ENCODE results near the gene RIPK4.

Gene RIPK4

DNA sequence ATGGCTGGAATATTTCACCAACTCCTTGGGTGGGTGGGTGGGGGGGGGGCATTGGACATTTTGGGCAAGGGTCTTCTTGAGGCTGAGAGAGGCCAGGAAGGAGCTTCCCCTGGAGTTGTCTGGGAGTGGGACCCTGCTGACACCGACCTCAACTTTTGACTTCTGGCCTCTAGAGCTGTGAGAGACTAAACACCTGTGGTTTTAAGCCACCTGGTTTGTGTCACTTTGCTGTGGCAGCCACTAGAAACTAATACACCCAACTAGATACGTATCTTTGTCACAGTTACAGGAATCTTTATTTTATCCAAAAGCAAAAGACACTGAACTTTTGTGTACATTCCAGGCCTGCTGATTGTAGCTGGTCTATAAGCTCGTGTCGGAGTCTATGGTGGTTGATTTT lies 9.9 kb upstream of the RIPK4 start:
- no peak overlapping the region for H3K4me3 ChIP-seq (ENCODE audit: low read length in 2 of 2)
- DNase-seq (ENCODE audit: low spot score), result no peak
- H3K9ac ChIP-seq (ENCODE audit: low read depth, low read length, poor library complexity), result no peak overlapping the region
- no CpG with 5 or more reads among the region's 4 CpGs for WGBS, 2 donors (ENCODE audit: extremely low coverage in 2 of 2, insufficient read length in 2 of 2, insufficient replicate concordance in 1 of 2)
- H4K8ac ChIP-seq (ENCODE audit: low read depth, low read length), result no peak overlapping the region
- no peak overlapping the region for H2BK15ac ChIP-seq (ENCODE audit: low read length)
- H2BK120ac ChIP-seq (ENCODE audit: low read depth, low read length), result no peak overlapping the region
- no peak overlapping the region for H4K91ac ChIP-seq (ENCODE audit: low read depth, low read length, poor library complexity)
- no peak overlapping the region for H2AK5ac ChIP-seq (ENCODE audit: low read depth, low read length)
- peaks cover 0 to 40% (median 2%) of the 10 kb centered on the region in 3 experiments for H3K27me3 ChIP-seq (ENCODE audit: control insufficient read depth in 3 of 3, insufficient read depth in 3 of 3, low read depth in 1 of 3, low read length in 3 of 3)
- no peak overlapping the region for H3K23ac ChIP-seq (ENCODE audit: low read depth, low read length, poor library complexity)
- no peak overlapping the region for H3K4ac ChIP-seq (ENCODE audit: low read length)
- H3K36me3 ChIP-seq (replicated peaks in 1 of 2; ENCODE audit: control insufficient read depth in 2 of 2, insufficient read depth in 2 of 2, low read length in 2 of 2), result no peaks in the 10 kb centered on the region
- H3K4me1 ChIP-seq (ENCODE audit: control insufficient read depth in 2 of 2, insufficient read depth in 1 of 2, low read depth in 1 of 2, low read length in 2 of 2), result peaks cover 2 to 13% of the 10 kb centered on the region in 2 donors
- H2BK5ac ChIP-seq (ENCODE audit: low read length), result no peak overlapping the region
- H2BK12ac ChIP-seq (ENCODE audit: low read length), result no peak overlapping the region
- H3K18ac ChIP-seq (ENCODE audit: low read length), result no peak overlapping the region
- no peak overlapping the region for H2AFZ ChIP-seq (ENCODE audit: low read length)
- no peaks in the 10 kb centered on the region for H3K79me1 ChIP-seq (ENCODE audit: low read depth, low read length)
- no peak overlapping the region for H3K27ac ChIP-seq (replicated peaks; ENCODE audit: low read length)
- no peak overlapping the region for H3K4me2 ChIP-seq (ENCODE audit: insufficient read depth, low read length, poor library complexity, severe bottlenecking)
- no peak overlapping the region for H3K14ac ChIP-seq (ENCODE audit: low read length)
- no peaks in the 10 kb centered on the region for H3K9me3 ChIP-seq (replicated peaks in 1 of 2; ENCODE audit: control insufficient read depth in 2 of 2, insufficient read depth in 1 of 2, low read depth in 1 of 2, low read length in 2 of 2)

DNA sequence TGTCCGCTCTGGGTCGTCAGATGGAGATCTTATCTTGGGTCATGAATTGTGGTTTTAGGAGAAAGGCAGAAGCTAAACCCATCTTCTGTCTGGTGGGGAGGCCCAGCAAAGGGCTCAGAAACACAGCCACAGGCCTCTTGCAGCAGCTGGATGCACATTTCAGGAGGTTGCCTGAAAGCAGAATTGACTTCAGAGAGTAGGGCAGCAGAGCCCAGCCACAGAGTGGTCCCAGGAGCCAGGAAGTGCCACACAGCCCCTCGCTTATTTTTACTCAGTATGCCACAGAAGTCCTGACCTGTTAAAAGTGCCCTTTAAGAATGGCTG lies 8.3 kb upstream of the RIPK4 start:
- Histone ChIP-seq H2BK12ac (ENCODE audit: low read length) (no peak overlapping the region), H3K14ac (ENCODE audit: low read length) (no peak overlapping the region), H3K4me1 (ENCODE audit: control insufficient read depth in 2 of 2, insufficient read depth in 1 of 2, low read depth in 1 of 2, low read length in 2 of 2) (peaks cover 2 to 21% of the 10 kb centered on the region in 2 donors), H3K4me2 (ENCODE audit: insufficient read depth, low read length, poor library complexity, severe bottlenecking) (no peak overlapping the region), H2AK5ac (ENCODE audit: low read depth, low read length) (no peak overlapping the region), H3K4ac (ENCODE audit: low read length) (no peak overlapping the region), H3K9ac (ENCODE audit: low read depth, low read length, poor library complexity) (no peak overlapping the region), H3K36me3 (replicated peaks in 1 of 2; ENCODE audit: control insufficient read depth in 2 of 2, insufficient read depth in 2 of 2, low read length in 2 of 2) (no peaks in the 10 kb centered on the region), H3K79me1 (ENCODE audit: low read depth, low read length) (no peaks in the 10 kb centered on the region), H2BK15ac (ENCODE audit: low read length) (no peak overlapping the region), H3K27me3 (ENCODE audit: control insufficient read depth in 3 of 3, insufficient read depth in 3 of 3, low read depth in 1 of 3, low read length in 3 of 3) (peaks cover 0 to 56% (median 13%) of the 10 kb centered on the region in 3 experiments), H3K9me3 (replicated peaks in 1 of 2; ENCODE audit: control insufficient read depth in 2 of 2, insufficient read depth in 1 of 2, low read depth in 1 of 2, low read length in 2 of 2) (no peaks in the 10 kb centered on the region), H3K18ac (ENCODE audit: low read length) (no peak overlapping the region), H3K4me3 (ENCODE audit: low read length in 2 of 2) (no peak overlapping the region), H4K91ac (ENCODE audit: low read depth, low read length, poor library complexity) (no peak overlapping the region), H3K23ac (ENCODE audit: low read depth, low read length, poor library complexity) (no peak overlapping the region), H2BK120ac (ENCODE audit: low read depth, low read length) (no peak overlapping the region), H4K8ac (ENCODE audit: low read depth, low read length) (no peak overlapping the region), H3K27ac (replicated peaks; ENCODE audit: low read length) (no peak overlapping the region), H2BK5ac (ENCODE audit: low read length) (no peak overlapping the region), H2AFZ (ENCODE audit: low read length) (no peak overlapping the region)
- WGBS, 2 donors (ENCODE audit: extremely low coverage in 2 of 2, insufficient read length in 2 of 2, insufficient replicate concordance in 1 of 2), result no CpG with 5 or more reads among the region's 3 CpGs
- no peak for DNase-seq (ENCODE audit: low spot score)

DNA sequence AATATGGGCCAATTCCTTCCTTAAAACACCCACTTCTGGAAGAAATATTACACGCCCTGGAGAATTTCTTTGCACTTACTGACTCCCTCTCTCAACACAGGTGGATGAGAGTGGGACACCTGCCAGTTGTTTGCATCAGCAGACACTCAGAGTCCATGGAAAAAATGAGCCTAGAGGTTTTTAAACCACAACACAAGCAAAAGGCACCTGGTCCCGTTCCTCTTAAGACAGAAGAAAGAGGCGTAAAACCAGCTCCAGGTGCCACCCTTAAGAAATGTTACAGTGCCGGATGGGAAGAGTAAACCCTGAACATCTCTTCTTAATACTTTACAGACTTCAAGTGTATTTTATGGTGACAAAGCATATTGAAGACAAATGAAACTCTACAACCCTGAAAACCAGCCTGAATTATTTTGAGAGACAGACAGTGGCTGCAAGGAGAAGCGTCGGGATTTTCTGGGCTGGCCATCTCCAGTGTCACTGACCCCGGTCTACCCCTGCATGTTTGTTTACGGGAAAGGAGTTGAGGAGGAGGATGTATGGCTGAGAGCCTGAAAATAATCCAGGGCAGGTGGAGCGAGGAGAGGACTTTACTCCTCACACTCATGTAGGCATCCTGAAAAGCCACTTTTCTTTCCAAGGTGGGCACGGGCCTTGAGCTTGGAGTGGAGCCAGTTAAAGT lies 7.8 kb upstream of the RIPK4 start:
- no peak overlapping the region for H2AFZ ChIP-seq (ENCODE audit: low read length)
- no peak overlapping the region for H4K91ac ChIP-seq (ENCODE audit: low read depth, low read length, poor library complexity)
- no peak overlapping the region for H4K8ac ChIP-seq (ENCODE audit: low read depth, low read length)
- no peak overlapping the region for H3K4ac ChIP-seq (ENCODE audit: low read length)
- H3K9me3 ChIP-seq (replicated peaks in 1 of 2; ENCODE audit: control insufficient read depth in 2 of 2, insufficient read depth in 1 of 2, low read depth in 1 of 2, low read length in 2 of 2), result no peaks in the 10 kb centered on the region
- H3K4me3 ChIP-seq (ENCODE audit: low read length in 2 of 2), result no peak overlapping the region
- H3K79me1 ChIP-seq (ENCODE audit: low read depth, low read length), result no peaks in the 10 kb centered on the region
- no peak overlapping the region for H3K4me2 ChIP-seq (ENCODE audit: insufficient read depth, low read length, poor library complexity, severe bottlenecking)
- no peaks in the 10 kb centered on the region for H3K36me3 ChIP-seq (replicated peaks in 1 of 2; ENCODE audit: control insufficient read depth in 2 of 2, insufficient read depth in 2 of 2, low read length in 2 of 2)
- H3K14ac ChIP-seq (ENCODE audit: low read length), result no peak overlapping the region
- H3K27ac ChIP-seq (replicated peaks; ENCODE audit: low read length), result no peak overlapping the region
- no peak overlapping the region for H2BK15ac ChIP-seq (ENCODE audit: low read length)
- WGBS, 2 donors (ENCODE audit: extremely low coverage in 2 of 2, insufficient read length in 2 of 2, insufficient replicate concordance in 1 of 2), result no CpG with 5 or more reads among the region's 10 CpGs
- H3K9ac ChIP-seq (ENCODE audit: low read depth, low read length, poor library complexity), result no peak overlapping the region
- H2AK5ac ChIP-seq (ENCODE audit: low read depth, low read length), result no peak overlapping the region
- peaks cover 0 to 60% (median 16%) of the 10 kb centered on the region in 3 experiments for H3K27me3 ChIP-seq (ENCODE audit: control insufficient read depth in 3 of 3, insufficient read depth in 3 of 3, low read depth in 1 of 3, low read length in 3 of 3)
- no peak overlapping the region for H2BK12ac ChIP-seq (ENCODE audit: low read length)
- H3K4me1 ChIP-seq (ENCODE audit: control insufficient read depth in 2 of 2, insufficient read depth in 1 of 2, low read depth in 1 of 2, low read length in 2 of 2), result peaks cover 2 to 21% of the 10 kb centered on the region in 2 donors
- H2BK120ac ChIP-seq (ENCODE audit: low read depth, low read length), result no peak overlapping the region
- H3K23ac ChIP-seq (ENCODE audit: low read depth, low read length, poor library complexity), result no peak overlapping the region
- no peak for DNase-seq (ENCODE audit: low spot score)
- H3K18ac ChIP-seq (ENCODE audit: low read length), result no peak overlapping the region
- no peak overlapping the region for H2BK5ac ChIP-seq (ENCODE audit: low read length)

DNA sequence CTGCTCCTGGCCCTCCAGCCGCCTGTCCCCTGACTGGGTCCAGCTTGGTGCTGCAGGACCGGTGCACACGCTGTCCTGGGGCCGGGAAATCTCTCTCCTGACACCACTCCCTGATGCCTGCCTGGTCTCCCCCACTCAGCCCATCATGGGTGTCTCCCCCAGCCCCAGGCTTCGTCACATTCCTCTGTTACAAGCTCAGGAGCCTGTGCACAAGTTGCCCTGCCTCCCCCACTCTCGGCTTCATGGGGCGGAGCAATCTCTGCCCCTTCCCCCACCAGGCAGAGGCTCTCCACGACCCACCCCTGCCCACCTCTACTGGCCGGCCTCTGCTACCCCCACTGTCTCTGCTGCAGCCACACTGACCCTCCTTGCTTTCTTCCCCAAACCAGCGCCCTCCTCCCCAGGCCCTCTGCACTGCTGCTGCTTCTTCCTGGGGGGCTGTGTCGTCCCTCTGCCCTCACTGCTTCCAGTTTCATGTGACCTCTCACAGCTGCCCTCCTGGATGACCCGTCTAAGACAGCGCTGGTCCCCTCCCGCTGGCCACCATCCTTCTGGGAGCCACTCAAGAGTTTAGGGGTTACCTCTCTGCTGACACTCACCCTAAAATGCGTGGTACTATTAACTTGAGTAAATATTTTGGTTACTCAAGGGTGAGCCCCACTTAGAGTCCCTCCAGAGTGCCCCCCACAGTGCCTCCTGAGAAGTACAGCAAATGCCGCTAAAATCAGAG lies 5.7 kb upstream of the RIPK4 start:
- peak overlapping the region; percentile 54 for H2BK15ac ChIP-seq (ENCODE audit: low read length)
- peak overlapping the region; percentile 72 for H3K14ac ChIP-seq (ENCODE audit: low read length)
- peak overlapping the region; percentile 40 for H2AK5ac ChIP-seq (ENCODE audit: low read depth, low read length)
- peak overlapping the region; percentile 75 for H3K23ac ChIP-seq (ENCODE audit: low read depth, low read length, poor library complexity)
- peak overlapping the region; percentile 77 for H4K8ac ChIP-seq (ENCODE audit: low read depth, low read length)
- no CpG with 5 or more reads among the region's 16 CpGs for WGBS, 2 donors (ENCODE audit: extremely low coverage in 2 of 2, insufficient read length in 2 of 2, insufficient replicate concordance in 1 of 2)
- DNase-seq (ENCODE audit: low spot score), result no peak
- no peak overlapping the region for H2BK12ac ChIP-seq (ENCODE audit: low read length)
- no peak overlapping the region for H2AFZ ChIP-seq (ENCODE audit: low read length)
- H3K9me3 ChIP-seq (replicated peaks in 1 of 2; ENCODE audit: control insufficient read depth in 2 of 2, insufficient read depth in 1 of 2, low read depth in 1 of 2, low read length in 2 of 2), result no peaks in the 10 kb centered on the region
- H3K36me3 ChIP-seq (replicated peaks in 1 of 2; ENCODE audit: control insufficient read depth in 2 of 2, insufficient read depth in 2 of 2, low read length in 2 of 2), result no peaks in the 10 kb centered on the region
- H3K4me2 ChIP-seq (ENCODE audit: insufficient read depth, low read length, poor library complexity, severe bottlenecking), result no peak overlapping the region
- H2BK5ac ChIP-seq (ENCODE audit: low read length), result peak overlapping the region; percentile 42
- H2BK120ac ChIP-seq (ENCODE audit: low read depth, low read length), result no peak overlapping the region
- peaks cover 7 to 75% (median 37%) of the 10 kb centered on the region in 3 experiments for H3K27me3 ChIP-seq (ENCODE audit: control insufficient read depth in 3 of 3, insufficient read depth in 3 of 3, low read depth in 1 of 3, low read length in 3 of 3)
- H3K18ac ChIP-seq (ENCODE audit: low read length), result peak overlapping the region; percentile 83
- no peak overlapping the region for H4K91ac ChIP-seq (ENCODE audit: low read depth, low read length, poor library complexity)
- H3K4me3 ChIP-seq (ENCODE audit: low read length in 2 of 2), result no peak overlapping the region
- no peak overlapping the region for H3K27ac ChIP-seq (replicated peaks; ENCODE audit: low read length)
- peak overlapping the region; percentile 54 for H3K4ac ChIP-seq (ENCODE audit: low read length)
- H3K4me1 ChIP-seq (ENCODE audit: control insufficient read depth in 2 of 2, insufficient read depth in 1 of 2, low read depth in 1 of 2, low read length in 2 of 2), result peaks cover 5 to 22% of the 10 kb centered on the region in 2 donors
- H3K79me1 ChIP-seq (ENCODE audit: low read depth, low read length), result no peaks in the 10 kb centered on the region
- peak overlapping the region; percentile 0 for H3K9ac ChIP-seq (ENCODE audit: low read depth, low read length, poor library complexity)
